ENCODE measurements around the gene SLC6A11. TPM values are rescaled to one million over a fixed set of nuclear protein-coding genes. Genes with fewer than 3 reads are reported as not detected.

SLC6A11 gene
- total RNA-seq, 1 experiment from 2014 or later, result 0.02 TPM

DNA sequence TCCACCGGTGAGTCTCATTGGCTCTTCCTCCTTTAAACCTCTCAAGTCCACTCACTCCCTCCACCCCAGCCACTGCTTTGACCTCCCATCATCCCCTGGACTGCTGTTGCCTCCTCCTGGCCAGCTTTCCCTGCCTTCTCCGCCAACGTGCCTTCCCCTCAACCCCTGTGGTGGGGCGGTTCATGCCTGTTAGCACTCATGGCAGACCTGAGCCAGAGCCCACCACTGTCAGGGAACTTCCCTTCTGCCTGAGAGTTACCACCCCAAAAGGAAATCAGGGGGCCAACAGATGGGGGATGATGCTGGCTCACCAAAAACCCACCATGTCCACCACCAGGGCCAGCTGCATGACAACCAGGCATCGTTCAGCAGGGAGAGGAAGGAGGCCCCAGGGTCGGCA is 132.3 kb downstream of the SLC6A11 start:
- no peak for DNase-seq (ENCODE audit: extremely low read depth, low read depth)

- DNase-seq (ENCODE audit: extremely low read depth, low read depth), result no peak
These were observed 133.2 kb downstream of the SLC6A11 start for GRCh38 chr3:10949197-10949596.

DNA sequence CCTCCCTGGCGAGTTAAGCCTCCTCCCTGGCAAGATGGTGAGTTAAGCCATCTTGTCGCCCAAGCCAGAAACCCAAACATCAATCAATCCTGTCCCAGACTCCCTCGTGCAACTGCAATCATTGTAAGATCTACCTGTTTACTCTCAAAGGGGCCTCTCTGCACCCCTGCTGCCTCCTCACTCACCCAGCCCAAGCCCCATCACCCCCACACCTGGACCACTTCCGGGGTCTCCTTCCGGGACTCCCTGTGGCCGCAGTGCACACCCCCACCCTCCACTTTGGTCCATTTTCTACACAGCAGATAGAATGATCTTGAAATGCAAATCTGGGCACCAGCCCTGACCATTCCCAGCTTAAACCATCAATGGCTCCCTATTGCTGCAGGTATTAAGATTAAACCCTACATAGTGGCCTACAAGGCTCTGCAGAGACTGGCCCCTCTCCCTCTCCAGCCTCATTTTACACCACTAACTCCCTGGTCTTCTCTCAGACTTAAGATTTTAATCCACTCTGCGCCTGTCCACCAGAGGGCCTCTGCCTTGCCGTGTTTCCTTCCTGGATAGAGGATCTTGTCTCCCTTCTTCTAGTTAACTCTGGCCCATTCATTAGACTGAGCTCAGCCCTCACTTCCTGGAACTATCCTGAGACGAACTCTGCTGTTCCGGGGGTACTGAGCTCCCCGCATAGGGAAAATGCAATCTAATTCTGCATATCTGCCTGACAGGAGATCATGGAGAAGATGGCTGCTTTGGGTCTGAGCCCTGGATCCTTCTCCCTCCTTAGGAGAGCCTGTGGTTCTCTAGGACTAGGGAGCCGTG is 134.7 kb downstream of the SLC6A11 start:
- peak; percentile 8 for DNase-seq (ENCODE audit: extremely low read depth, low read depth)

DNA sequence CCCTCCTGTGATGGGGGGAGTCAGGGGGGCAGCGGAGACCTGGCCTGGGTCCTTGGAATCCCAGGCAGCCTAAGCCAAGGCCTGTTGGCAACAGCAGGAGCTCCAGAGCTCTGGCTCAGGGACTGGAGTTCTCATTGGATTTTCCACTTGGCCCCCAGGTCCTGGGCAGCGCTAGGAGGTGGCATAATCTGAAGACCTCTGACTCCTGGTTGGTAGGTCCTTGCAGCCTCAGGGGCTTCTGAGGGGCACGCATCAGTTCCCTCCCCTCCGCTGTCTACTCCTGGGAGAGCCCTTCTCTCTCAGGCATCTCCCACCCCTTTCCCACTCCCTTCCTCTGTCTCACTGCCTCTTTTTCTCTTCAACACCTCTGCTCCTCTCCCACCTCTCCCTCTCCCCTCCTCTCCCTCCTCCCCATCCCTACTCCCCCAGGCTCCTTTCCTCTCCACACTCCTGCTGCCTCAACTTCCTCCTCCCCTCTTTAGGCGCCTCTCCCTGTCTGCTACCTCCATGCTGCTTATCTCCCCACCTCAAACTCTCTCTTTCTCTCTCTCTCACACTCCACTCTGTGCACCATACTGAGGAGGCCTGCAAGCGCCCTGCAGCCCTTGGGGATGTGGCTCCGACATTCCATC is 135.4 kb downstream of the SLC6A11 start:
- DNase-seq (ENCODE audit: extremely low read depth, low read depth), result no peak

DNA sequence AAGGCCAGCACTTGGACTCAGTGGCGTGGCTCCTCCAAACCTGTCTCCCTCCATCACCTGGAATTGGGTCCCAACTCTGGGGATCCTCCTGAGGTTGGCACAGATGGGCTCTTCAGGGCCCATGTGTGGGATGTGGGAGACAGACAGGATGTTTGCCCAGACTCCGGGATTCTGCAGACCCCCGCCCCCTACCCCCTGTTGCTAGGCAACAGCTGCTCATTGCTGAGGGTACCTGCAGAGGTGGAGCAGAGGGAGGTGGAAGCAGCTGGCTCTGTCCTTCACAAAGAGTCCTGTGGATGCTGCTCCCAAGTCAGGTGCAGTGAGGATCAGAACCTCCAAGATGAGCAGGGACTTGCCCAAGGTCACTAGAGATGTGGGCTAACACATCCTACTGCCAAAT is 136.5 kb downstream of the SLC6A11 start:
- DNase-seq (ENCODE audit: extremely low read depth, low read depth), result no peak

DNA sequence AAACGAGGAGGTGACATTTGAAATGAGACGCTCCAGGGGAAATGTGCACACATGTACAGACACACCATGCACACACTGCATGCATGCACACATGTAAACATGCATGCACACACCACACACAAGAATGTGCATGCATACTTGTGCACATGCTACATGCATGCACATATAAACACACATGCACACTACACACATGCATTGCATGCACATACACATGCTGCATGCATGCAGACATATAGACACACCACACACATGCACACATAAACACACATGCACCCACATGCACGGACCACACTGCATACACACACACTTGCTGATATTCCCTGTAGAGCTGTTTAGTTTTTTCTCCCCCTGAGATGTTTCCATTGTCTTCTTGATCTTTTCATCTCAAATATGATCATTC is 138.7 kb downstream of the SLC6A11 start:
- DNase-seq (ENCODE audit: extremely low read depth, low read depth), result no peak

- DNase-seq (ENCODE audit: extremely low read depth, low read depth), result no peak
These were observed 139.9 kb downstream of the SLC6A11 start for GRCh38 chr3:10955711-10956453.

GRCh38 chr3:10956531-10956930 is 140.5 kb downstream of the SLC6A11 start:
- no peak for DNase-seq (ENCODE audit: extremely low read depth, low read depth)

- DNase-seq (ENCODE audit: extremely low read depth, low read depth), result no peak
These were observed 141.0 kb downstream of the SLC6A11 start for GRCh38 chr3:10956986-10957385.

DNA sequence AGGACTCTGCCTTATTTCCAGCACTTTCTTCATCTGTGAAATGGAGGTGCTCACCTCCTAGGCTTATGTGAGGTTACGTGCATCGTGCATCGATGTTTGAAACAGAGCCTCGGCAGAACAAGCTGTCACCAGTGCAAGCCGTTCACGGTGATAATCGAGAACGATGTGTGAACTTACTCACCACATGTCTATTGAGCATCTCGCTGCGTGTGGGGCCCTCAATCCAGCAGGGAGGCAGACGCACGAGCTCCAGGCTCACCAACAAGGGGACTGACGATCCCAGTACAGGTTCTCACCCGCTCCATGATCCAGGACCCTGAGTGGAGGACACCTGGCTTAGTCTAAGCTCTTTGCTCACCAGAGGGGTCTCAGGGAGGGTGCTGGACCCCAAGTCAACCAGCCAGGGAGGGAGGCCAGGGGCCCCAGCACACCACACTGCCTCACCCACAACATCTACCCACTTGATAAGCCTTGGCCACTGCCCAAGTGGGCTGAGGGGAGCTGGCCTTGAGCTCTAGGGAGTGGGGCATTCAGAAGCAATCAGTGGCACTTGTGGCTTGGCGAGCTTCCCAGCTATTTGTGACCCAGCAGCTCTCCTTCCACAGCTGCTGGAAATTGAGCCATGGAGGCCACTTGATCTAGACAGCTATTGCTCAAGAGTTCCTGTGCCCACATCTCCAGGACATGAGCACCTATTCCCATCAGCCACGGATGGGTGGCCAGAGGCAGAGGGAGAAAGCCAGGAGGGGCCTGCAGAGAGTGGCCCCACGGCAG is 142.1 kb downstream of the SLC6A11 start:
- DNase-seq (ENCODE audit: extremely low read depth, low read depth), result no peak

DNA sequence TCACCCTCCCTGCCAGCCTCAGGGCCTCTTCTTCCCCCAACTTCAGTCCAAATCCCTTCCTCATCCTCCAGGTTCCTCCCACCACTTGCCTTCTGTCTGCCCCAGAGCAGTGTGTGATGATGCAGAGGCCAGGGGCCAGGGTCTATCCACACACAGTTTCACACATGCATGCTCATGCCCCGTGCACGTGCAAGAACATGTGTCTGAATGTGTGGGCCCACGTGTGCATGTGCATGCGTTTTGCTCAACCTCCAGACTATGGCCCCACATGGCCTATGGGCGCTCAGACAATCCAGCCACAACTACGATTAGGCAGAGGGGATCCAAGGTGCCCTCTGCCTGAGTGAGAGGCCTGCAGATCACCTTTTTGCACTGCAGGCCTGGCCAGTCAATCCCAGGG is 144.2 kb downstream of the SLC6A11 start:
- no peak for DNase-seq (ENCODE audit: extremely low read depth, low read depth)

GRCh38 chr3:10961921-10962320 is 145.9 kb downstream of the SLC6A11 start:
- DNase-seq (ENCODE audit: extremely low read depth, low read depth), result no peak

GRCh38 chr3:10962481-10963036 is 146.5 kb downstream of the SLC6A11 start:
- DNase-seq (ENCODE audit: extremely low read depth, low read depth), result no peak

DNA sequence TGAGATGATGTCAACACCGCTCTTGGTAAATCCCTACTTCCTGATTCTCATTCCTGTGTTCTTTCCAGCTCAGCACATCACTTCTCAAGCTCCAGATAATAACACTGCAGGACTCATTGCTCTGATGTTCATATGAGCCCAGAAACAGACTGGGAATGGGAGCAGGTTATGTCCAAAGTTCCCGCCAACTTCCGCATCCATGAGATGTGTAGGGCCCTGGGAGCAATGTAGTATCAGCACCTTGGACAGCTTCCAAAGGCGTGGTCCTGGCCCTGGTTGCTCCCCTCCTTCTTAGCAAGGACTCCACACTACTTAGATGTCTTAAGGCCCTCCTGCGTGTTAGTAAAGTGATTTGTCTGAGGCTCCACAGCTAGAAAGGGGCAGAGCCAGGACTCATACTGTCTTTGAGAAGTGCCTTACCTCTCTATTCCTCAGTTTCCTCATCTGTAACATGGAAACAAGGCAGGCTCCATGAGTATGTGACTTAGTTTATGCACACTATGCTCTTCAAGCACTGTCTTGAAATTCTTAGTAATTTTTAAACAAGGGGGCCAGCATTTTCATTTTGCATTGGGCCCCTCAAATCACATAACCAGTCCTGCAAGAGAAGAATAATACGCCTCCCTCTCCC is 148.6 kb downstream of the SLC6A11 start:
- peak; percentile 11 for DNase-seq (ENCODE audit: extremely low read depth, low read depth)

GRCh38 chr3:10968401-10968800 is 152.4 kb downstream of the SLC6A11 start:
- DNase-seq (ENCODE audit: extremely low read depth, low read depth), result no peak

GRCh38 chr3:10970306-10970960 is 154.4 kb downstream of the SLC6A11 start:
- DNase-seq (ENCODE audit: extremely low read depth, low read depth), result no peak

- DNase-seq (ENCODE audit: extremely low read depth, low read depth), result no peak
These were observed 156.2 kb downstream of the SLC6A11 start for GRCh38 chr3:10972072-10972782.

DNA sequence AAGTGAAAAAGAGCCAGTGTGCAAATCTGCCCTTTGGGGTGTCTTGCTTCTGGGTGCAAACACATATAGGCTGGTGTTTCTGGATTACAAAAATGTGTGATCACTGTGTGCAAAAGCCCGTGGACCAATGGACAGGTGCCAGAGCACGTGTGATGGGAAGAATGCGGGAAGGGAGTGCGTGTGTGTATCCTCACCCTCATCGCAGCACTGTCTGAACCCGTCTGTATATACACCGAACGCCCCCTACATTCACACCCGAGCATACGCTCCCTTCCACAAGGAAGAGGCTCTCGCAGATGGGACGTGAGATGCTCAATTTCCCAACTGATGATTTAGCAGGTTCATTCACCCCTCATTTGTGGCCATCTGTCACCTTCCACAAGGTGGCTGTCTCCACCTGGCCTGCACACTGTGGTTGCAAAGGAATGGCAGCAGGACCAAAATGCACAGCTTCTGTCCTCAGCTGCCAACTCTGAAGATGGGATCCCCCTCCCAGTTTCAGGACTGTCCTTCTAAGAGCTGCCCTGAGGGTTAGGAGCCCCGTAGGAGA is 157.1 kb downstream of the SLC6A11 start:
- no peak for DNase-seq (ENCODE audit: extremely low read depth, low read depth)

GRCh38 chr3:10974131-10974530 is 158.1 kb downstream of the SLC6A11 start:
- DNase-seq (ENCODE audit: extremely low read depth, low read depth), result no peak
